Measurements from ENCODE around the gene SLC46A2. TPM values are rescaled to one million over a fixed set of nuclear protein-coding genes. Genes with fewer than 3 reads are reported as not detected.

Gene SLC46A2
- total RNA-seq, 1 experiment from 2014 or later, result not detected

DNA sequence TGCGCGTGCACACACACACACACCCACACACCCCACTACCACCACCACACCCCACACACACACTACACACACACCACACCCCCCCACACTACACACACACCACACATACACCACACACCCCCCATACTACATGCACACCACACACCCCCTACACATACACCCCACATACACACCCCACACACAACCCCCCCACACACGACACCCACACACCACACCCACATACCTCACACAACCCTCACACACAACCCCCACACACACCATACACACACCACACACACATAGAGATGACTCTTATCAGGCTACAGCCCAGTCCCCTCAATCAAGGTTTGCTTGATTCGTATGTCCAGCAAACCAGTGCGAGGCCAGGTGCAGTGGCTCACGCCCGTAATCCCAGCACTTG is 25.7 kb downstream of the SLC46A2 start:
- Histone ChIP-seq H3K9me3 (ENCODE audit: low read depth, low read length, poor library complexity, severe bottlenecking) (no peaks in the 10 kb centered on the region), H3K27me3 (replicated peaks; ENCODE audit: insufficient read depth, low read depth, low read length, poor library complexity) (no peaks in the 10 kb centered on the region), H3K36me3 (ENCODE audit: insufficient read depth, low read length, poor library complexity, severe bottlenecking) (no peaks in the 10 kb centered on the region), H3K4me1 (ENCODE audit: insufficient read depth, low read length, poor library complexity, severe bottlenecking) (no peaks in the 10 kb centered on the region), H3K27ac (ENCODE audit: low read depth, low read length, poor library complexity, severe bottlenecking) (no peak overlapping the region), H3K4me3 (ENCODE audit: low read depth, low read length, poor library complexity, severe bottlenecking) (no peak overlapping the region)
- TF ChIP-seq, protein P1, sequence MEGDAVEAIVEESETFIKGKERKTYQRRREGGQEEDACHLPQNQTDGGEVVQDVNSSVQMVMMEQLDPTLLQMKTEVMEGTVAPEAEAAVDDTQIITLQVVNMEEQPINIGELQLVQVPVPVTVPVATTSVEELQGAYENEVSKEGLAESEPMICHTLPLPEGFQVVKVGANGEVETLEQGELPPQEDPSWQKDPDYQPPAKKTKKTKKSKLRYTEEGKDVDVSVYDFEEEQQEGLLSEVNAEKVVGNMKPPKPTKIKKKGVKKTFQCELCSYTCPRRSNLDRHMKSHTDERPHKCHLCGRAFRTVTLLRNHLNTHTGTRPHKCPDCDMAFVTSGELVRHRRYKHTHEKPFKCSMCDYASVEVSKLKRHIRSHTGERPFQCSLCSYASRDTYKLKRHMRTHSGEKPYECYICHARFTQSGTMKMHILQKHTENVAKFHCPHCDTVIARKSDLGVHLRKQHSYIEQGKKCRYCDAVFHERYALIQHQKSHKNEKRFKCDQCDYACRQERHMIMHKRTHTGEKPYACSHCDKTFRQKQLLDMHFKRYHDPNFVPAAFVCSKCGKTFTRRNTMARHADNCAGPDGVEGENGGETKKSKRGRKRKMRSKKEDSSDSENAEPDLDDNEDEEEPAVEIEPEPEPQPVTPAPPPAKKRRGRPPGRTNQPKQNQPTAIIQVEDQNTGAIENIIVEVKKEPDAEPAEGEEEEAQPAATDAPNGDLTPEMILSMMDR (conservative IDR thresholded peaks at IDR 0.05; ENCODE audit: low read depth, low read length), result no peak
- no peak for TF ChIP-seq EZH2 (IDR thresholded peaks at IDR 0.05; ENCODE audit: borderline replicate concordance, low read depth, low read length, poor library complexity, severe bottlenecking)
- DNase-seq (ENCODE audit: low spot score), result no peak
- BruUV-seq (replicated peaks), result no TSS peak
- ChIA-PET POLR2A (ENCODE audit: low non-redundant PET) (no interaction called here), CTCF (no interaction called here)
- intact Hi-C loops (cut with micrococcal nuclease; ENCODE audit: unreplicated experiment), result no loop called here

DNA sequence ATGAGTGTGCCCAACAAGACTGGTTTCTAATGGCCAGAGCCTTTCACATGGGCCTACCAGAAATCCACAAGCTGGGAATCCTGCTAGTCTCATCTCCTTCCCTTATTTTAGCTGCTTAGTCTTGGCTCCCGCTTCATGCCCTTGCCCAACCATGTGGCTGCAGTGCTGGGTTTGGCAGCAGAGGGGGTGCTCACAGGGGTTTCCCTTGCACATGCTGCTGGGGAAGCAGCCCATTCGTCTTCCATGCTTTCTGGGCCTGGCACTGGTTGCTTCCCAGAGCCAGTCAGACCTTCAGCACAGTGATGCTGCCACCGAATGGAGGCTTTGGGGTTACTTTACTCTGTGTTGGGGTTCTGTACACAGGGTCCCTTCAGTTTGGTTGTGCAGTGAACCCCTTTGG is 26.3 kb downstream of the SLC46A2 start:
- Histone ChIP-seq H3K27ac (ENCODE audit: low read depth, low read length, poor library complexity, severe bottlenecking) (no peak overlapping the region), H3K4me1 (ENCODE audit: insufficient read depth, low read length, poor library complexity, severe bottlenecking) (no peaks in the 10 kb centered on the region), H3K27me3 (replicated peaks; ENCODE audit: insufficient read depth, low read depth, low read length, poor library complexity) (no peaks in the 10 kb centered on the region), H3K9me3 (ENCODE audit: low read depth, low read length, poor library complexity, severe bottlenecking) (no peaks in the 10 kb centered on the region), H3K36me3 (ENCODE audit: insufficient read depth, low read length, poor library complexity, severe bottlenecking) (no peaks in the 10 kb centered on the region), H3K4me3 (ENCODE audit: low read depth, low read length, poor library complexity, severe bottlenecking) (no peak overlapping the region)
- POLR2A ChIA-PET (ENCODE audit: low non-redundant PET), result no interaction called here
- TF ChIP-seq EZH2 (IDR thresholded peaks at IDR 0.05; ENCODE audit: borderline replicate concordance, low read depth, low read length, poor library complexity, severe bottlenecking), result no peak
- intact Hi-C loops (cut with micrococcal nuclease; ENCODE audit: unreplicated experiment), result no loop called here
- no TSS peak for BruUV-seq (replicated peaks)
- DNase-seq (ENCODE audit: low spot score), result no peak
- CTCF ChIA-PET, result no interaction called here

DNA sequence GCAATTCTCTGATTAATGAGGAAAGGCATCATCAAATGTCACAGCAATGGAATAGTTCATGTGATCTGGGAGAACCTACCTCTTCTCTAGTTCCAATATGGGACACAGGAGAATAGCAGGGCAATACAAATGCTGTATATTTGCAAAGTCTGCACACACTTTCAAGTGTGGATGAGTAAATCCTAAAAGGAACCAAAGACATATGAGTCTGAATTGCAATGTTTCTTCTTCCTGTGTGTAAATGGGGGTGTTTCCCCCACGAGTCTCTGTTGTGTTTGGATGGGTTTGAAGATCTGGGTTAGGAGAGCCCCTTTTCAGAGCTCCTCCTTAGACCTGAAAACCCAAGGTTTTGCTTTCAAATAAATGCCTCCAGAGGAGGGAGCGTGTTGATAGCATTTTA is 26.9 kb downstream of the SLC46A2 start:
- no peak for DNase-seq (ENCODE audit: low spot score)
- Histone ChIP-seq H3K27me3 (replicated peaks; ENCODE audit: insufficient read depth, low read depth, low read length, poor library complexity) (no peaks in the 10 kb centered on the region), H3K4me3 (ENCODE audit: low read depth, low read length, poor library complexity, severe bottlenecking) (no peak overlapping the region), H3K36me3 (ENCODE audit: insufficient read depth, low read length, poor library complexity, severe bottlenecking) (no peaks in the 10 kb centered on the region), H3K4me1 (ENCODE audit: insufficient read depth, low read length, poor library complexity, severe bottlenecking) (no peaks in the 10 kb centered on the region), H3K9me3 (ENCODE audit: low read depth, low read length, poor library complexity, severe bottlenecking) (no peaks in the 10 kb centered on the region), H3K27ac (ENCODE audit: low read depth, low read length, poor library complexity, severe bottlenecking) (no peak overlapping the region)
- intact Hi-C loops (cut with micrococcal nuclease; ENCODE audit: unreplicated experiment), result no loop called here
- POLR2A ChIA-PET (ENCODE audit: low non-redundant PET), result no interaction called here
- TF ChIP-seq, protein P1 (conservative IDR thresholded peaks at IDR 0.05; ENCODE audit: low read depth, low read length), result no peak
- TF ChIP-seq EZH2 (IDR thresholded peaks at IDR 0.05; ENCODE audit: borderline replicate concordance, low read depth, low read length, poor library complexity, severe bottlenecking), result no peak
- no TSS peak for BruUV-seq (replicated peaks)
- CTCF ChIA-PET, result no interaction called here

DNA sequence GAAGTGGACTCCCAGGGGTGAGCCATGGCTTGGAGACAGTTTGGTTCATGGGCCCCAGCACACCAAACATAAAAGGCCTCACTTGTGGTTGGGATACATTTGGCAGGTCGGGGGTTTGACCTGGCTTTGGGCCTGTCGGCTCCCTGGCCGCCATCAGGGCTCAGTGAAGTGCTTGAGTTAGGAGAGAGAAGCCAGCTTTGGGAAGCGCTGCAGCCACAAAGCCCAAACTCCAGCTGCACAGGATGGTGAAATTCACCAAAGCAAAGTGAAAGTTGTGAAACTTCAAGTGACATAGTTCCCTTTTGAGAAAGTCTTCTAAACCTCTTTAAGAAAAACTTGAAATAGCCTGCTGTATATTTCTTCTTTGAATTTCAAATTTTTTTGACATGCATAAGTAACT is 27.5 kb downstream of the SLC46A2 start:
- no peaks in the 10 kb centered on the region for H3K36me3 ChIP-seq (ENCODE audit: insufficient read depth, low read length, poor library complexity, severe bottlenecking)
- no peaks in the 10 kb centered on the region for H3K9me3 ChIP-seq (ENCODE audit: low read depth, low read length, poor library complexity, severe bottlenecking)
- ChIA-PET POLR2A (ENCODE audit: low non-redundant PET) (no interaction called here), CTCF (no interaction called here)
- DNase-seq (ENCODE audit: low spot score), result no peak
- no peak overlapping the region for H3K27ac ChIP-seq (ENCODE audit: low read depth, low read length, poor library complexity, severe bottlenecking)
- no peak for TF ChIP-seq EZH2 (IDR thresholded peaks at IDR 0.05; ENCODE audit: borderline replicate concordance, low read depth, low read length, poor library complexity, severe bottlenecking)
- TF ChIP-seq, protein P1 (conservative IDR thresholded peaks at IDR 0.05; ENCODE audit: low read depth, low read length), result no peak
- no TSS peak for BruUV-seq (replicated peaks)
- no peaks in the 10 kb centered on the region for H3K27me3 ChIP-seq (replicated peaks; ENCODE audit: insufficient read depth, low read depth, low read length, poor library complexity)
- intact Hi-C loops (cut with micrococcal nuclease; ENCODE audit: unreplicated experiment), result no loop called here
- H3K4me3 ChIP-seq (ENCODE audit: low read depth, low read length, poor library complexity, severe bottlenecking), result no peak overlapping the region
- no peaks in the 10 kb centered on the region for H3K4me1 ChIP-seq (ENCODE audit: insufficient read depth, low read length, poor library complexity, severe bottlenecking)
